PC-9 (cell line): ENCODE measurements around the gene SLC25A10. TPM values are rescaled to one million over a fixed set of nuclear protein-coding genes. Genes with fewer than 3 reads are reported as not detected.
A peak's percentile ranks its signal among the peaks of the same experiment; 100 is the strongest.

Experiments used
- BruUV-seq: library from RNA; stranded (reverse); fragments of 400-500 nt; replicated peaks from 2 replicates; lab custom pipeline; 2021; lab: Mats Ljungman, UMichigan
- CTCF ChIA-PET: fragments of 300-600 bp; sonication (Branson Sonifier 250); formaldehyde crosslinking; loops from one replicate; lab custom pipeline; 2022; ENCODE audit warnings: antibody characterized with exemption; lab: Charles Lee
- POLR2A ChIA-PET: fragments of 300-600 bp; sonication (Branson Sonifier 250); formaldehyde crosslinking; loops from one replicate; lab custom pipeline; 2022; ENCODE audit warnings: antibody characterized with exemption; ENCODE audit not compliant: unreplicated experiment; lab: Charles Lee
- DNase-seq, 2 experiments: peaks; one replicate each; pipeline versions ENCODE4 v3.0.0 to v3.0.0-alpha.2; 2015 to 2022; ENCODE audit warnings: mixed read lengths in 1 of 2
- H2AFZ ChIP-seq: fragments of 200-600 bp; sonication (generic); 2 replicates; pipeline ENCODE4 v1.8.1; 2017; ENCODE audit warnings: antibody characterized with exemption
- H3F3A ChIP-seq: fragments of 200-600 bp; sonication (generic); 2 replicates; pipeline ENCODE4 v1.8.1; 2017; ENCODE audit warnings: antibody characterized with exemption, mild to moderate bottlenecking, low read depth; ENCODE audit not compliant: insufficient read depth
- H3K27ac ChIP-seq: fragments of 200-600 bp; sonication (generic); 2 replicates; pipeline ENCODE4 v1.6.1; 2016; ENCODE audit warnings: mixed run types
- H3K27me3 ChIP-seq: fragments of 200-600 bp; sonication (generic); 2 replicates; pipeline ENCODE4 v1.6.1; 2016; ENCODE audit warnings: low read depth, mixed run types; ENCODE audit not compliant: insufficient read depth
- H3K36me3 ChIP-seq: fragments of 200-600 bp; sonication (generic); 2 replicates; pipeline ENCODE4 v1.6.1; 2016; ENCODE audit warnings: low read depth, mixed run types
- H3K4me1 ChIP-seq: fragments of 200-600 bp; sonication (generic); replicated peaks from 2 replicates; pipeline ENCODE4 v1.6.1; 2016; ENCODE audit warnings: mixed run types; ENCODE audit not compliant: insufficient read depth
- H3K4me2 ChIP-seq: fragments of 200-600 bp; sonication (generic); 2 replicates; pipeline ENCODE4 v1.6.1; 2017; ENCODE audit warnings: mixed run types
- H3K4me3 ChIP-seq: fragments of 200-600 bp; sonication (generic); 2 replicates; pipeline ENCODE4 v1.6.1; 2016; ENCODE audit warnings: mixed run types
- H3K79me2 ChIP-seq: fragments of 200-600 bp; sonication (generic); 2 replicates; pipeline ENCODE4 v1.6.1; 2017; ENCODE audit warnings: low read depth, mixed run types
- H3K9me2 ChIP-seq: fragments of 200-600 bp; sonication (generic); 2 replicates; pipeline ENCODE4 v1.8.1; 2017; ENCODE audit warnings: mild to moderate bottlenecking; ENCODE audit not compliant: insufficient read depth
- H3K9me3 ChIP-seq: fragments of 200-600 bp; sonication (generic); 2 replicates; pipeline ENCODE4 v1.8.1; 2016; ENCODE audit warnings: low read depth; ENCODE audit not compliant: insufficient read depth
- H4K20me1 ChIP-seq: fragments of 200-600 bp; sonication (generic); 2 replicates; pipeline ENCODE4 v1.8.1; 2017; ENCODE audit not compliant: insufficient read depth
- CTCF ChIP-seq: fragments of 200-600 bp; sonication (generic); conservative IDR thresholded peaks from 2 replicates; pipeline ENCODE4 v1.6.1; 2017; ENCODE audit warnings: mixed run types, antibody characterized with exemption, mild to moderate bottlenecking, moderate library complexity
- EZH2 ChIP-seq: fragments of 200-600 bp; sonication (generic); IDR thresholded peaks from 2 replicates; pipeline ENCODE4 v1.8.0; 2017; ENCODE audit warnings: antibody characterized with exemption, low read depth
- intact Hi-C: fragments of 100-400 bp; cut with micrococcal nuclease; formaldehyde crosslinking; loops from one replicate; pipeline ENCODE4 v1.10.0; 2022; ENCODE audit not compliant: unreplicated experiment
- total RNA-seq: library from RNA; stranded (reverse); gene quantifications from 2 replicates; pipeline ENCODE4 v1.2.3, GENCODE V29; 2021

The SLC25A10 gene
- total RNA-seq, 1 experiment from 2014 or later = 86.5 TPM

GRCh38 chr17:81723651-81724209 lies 11.6 kb downstream of the SLC25A10 start:
- no peak for DNase-seq
- no peaks in the 10 kb centered on the region for H3K36me3 ChIP-seq
- H3K4me2 ChIP-seq = peak overlapping the region; percentile 70; the same call in 1 of the 2 replicates
- H3K9me3 ChIP-seq = no peaks in the 10 kb centered on the region
- no peak overlapping the region for H3K4me3 ChIP-seq
- ChIA-PET POLR2A (no interaction called here), CTCF (interaction anchor here (0.6 kb wide), 1 partner anchor 138 kb away, joined by 3 read pairs; no protein-coding TSS in a partner anchor)
- H3K27ac ChIP-seq = 0 out of 2 replicates have a peak overlapping the region, but pooled peaks have one; percentile 68
- H3K9me2 ChIP-seq = no peaks in the 10 kb centered on the region
- BruUV-seq = no TSS peak
- no peaks in the 10 kb centered on the region for H3K27me3 ChIP-seq
- H3K4me1 ChIP-seq = peaks cover 32% of the 10 kb centered on the region
- TF ChIP-seq EZH2 = no peak
- TF ChIP-seq CTCF = no peak
- no peaks in the 10 kb centered on the region for H4K20me1 ChIP-seq
- no peaks in the 10 kb centered on the region for H3K79me2 ChIP-seq
- no peak overlapping the region for H2AFZ ChIP-seq
- peaks cover 31% of the 10 kb centered on the region; the same call in 1 of the 2 replicates for H3F3A ChIP-seq
- intact Hi-C loops = no loop called here

GRCh38 chr17:81725439-81725838 lies 13.4 kb downstream of the SLC25A10 start:
- H4K20me1 ChIP-seq = no peaks in the 10 kb centered on the region
- no peak overlapping the region for H3K4me2 ChIP-seq
- no peaks in the 10 kb centered on the region for H3K9me3 ChIP-seq
- peaks cover 26% of the 10 kb centered on the region; the same call in 1 of the 2 replicates for H3F3A ChIP-seq
- H3K4me1 ChIP-seq = peaks cover 32% of the 10 kb centered on the region
- intact Hi-C loops = no loop called here
- BruUV-seq = no TSS peak
- no peak for TF ChIP-seq EZH2
- no peaks in the 10 kb centered on the region for H3K27me3 ChIP-seq
- H3K9me2 ChIP-seq = no peaks in the 10 kb centered on the region
- CTCF ChIA-PET = interaction anchor here (0.5 kb wide), 1 partner anchor 20 kb away, joined by 12 read pairs; no protein-coding TSS in a partner anchor
- POLR2A ChIA-PET = interaction anchor here (0.6 kb wide), 2 partner anchors 44 to 206 kb away, joined by 4 to 7 read pairs; no protein-coding TSS in a partner anchor
- no peak overlapping the region for H2AFZ ChIP-seq
- H3K79me2 ChIP-seq = no peaks in the 10 kb centered on the region
- no peak overlapping the region for H3K4me3 ChIP-seq
- H3K36me3 ChIP-seq = no peaks in the 10 kb centered on the region
- no peak for DNase-seq
- H3K27ac ChIP-seq = no peak overlapping the region

GRCh38 chr17:81726004-81726403 lies 13.9 kb downstream of the SLC25A10 start:
- ChIA-PET POLR2A (interaction anchor here (0.6 kb wide), 1 partner anchor 44 kb away, joined by 7 read pairs; no protein-coding TSS in a partner anchor), CTCF (no interaction called here)
- Histone ChIP-seq H3K4me2 (no peak overlapping the region), H3K4me1 (peaks cover 32% of the 10 kb centered on the region), H2AFZ (no peak overlapping the region), H3K36me3 (no peaks in the 10 kb centered on the region), H3F3A (peaks cover 23% of the 10 kb centered on the region; the same call in 1 of the 2 replicates), H3K27me3 (no peaks in the 10 kb centered on the region), H3K9me2 (no peaks in the 10 kb centered on the region), H3K79me2 (no peaks in the 10 kb centered on the region), H3K27ac (no peak overlapping the region), H4K20me1 (no peaks in the 10 kb centered on the region), H3K9me3 (no peaks in the 10 kb centered on the region), H3K4me3 (no peak overlapping the region)
- intact Hi-C loops = no loop called here
- no peak for DNase-seq
- no TSS peak for BruUV-seq
- no peak for TF ChIP-seq CTCF
- TF ChIP-seq EZH2 = no peak
